ENCODE results near the gene CISTR. TPM values are rescaled to one million over a fixed set of nuclear protein-coding genes. Genes with fewer than 3 reads are reported as not detected.

Gene CISTR
- total and polyA plus RNA-seq, 2 experiments from 2014 or later = not detected

DNA sequence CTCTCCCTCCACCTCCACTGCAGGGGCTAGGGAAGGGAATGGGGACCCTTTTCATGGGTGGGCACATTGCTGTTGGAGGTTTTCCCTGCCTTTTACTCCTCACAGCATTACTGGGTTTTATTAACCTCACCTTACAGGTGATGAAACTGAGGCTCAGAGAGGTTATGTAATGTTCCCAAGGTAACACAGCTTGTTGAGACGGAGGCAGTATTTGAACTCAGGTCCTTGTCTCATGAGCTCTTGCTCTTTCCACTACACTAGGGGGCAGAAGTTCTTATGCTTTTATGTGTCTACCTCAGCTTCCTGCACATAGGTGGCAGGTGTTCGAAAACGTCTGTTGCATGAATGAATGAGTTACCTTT is 11.7 kb downstream of the CISTR start:
- no peaks in the 10 kb centered on the region for H3K36me3 ChIP-seq (ENCODE audit: insufficient read depth)
- ATAC-seq = no peak
- no peaks in the 10 kb centered on the region for H3K79me2 ChIP-seq (replicated peaks; ENCODE audit: insufficient read depth)
- H3K27me3 Mint-ChIP-seq (ENCODE audit: insufficient read depth, low read depth, poor library complexity) = peaks cover 32% of the 10 kb centered on the region
- H3K4me3 ChIP-seq = peak overlapping the region; percentile 83; the same call in 1 of the 2 replicates
- H2AFZ ChIP-seq = no peak overlapping the region
- no peaks in the 10 kb centered on the region; the same call in 2 of the 3 replicates for H3K9me3 Mint-ChIP-seq
- TF ChIP-seq, protein P1, sequence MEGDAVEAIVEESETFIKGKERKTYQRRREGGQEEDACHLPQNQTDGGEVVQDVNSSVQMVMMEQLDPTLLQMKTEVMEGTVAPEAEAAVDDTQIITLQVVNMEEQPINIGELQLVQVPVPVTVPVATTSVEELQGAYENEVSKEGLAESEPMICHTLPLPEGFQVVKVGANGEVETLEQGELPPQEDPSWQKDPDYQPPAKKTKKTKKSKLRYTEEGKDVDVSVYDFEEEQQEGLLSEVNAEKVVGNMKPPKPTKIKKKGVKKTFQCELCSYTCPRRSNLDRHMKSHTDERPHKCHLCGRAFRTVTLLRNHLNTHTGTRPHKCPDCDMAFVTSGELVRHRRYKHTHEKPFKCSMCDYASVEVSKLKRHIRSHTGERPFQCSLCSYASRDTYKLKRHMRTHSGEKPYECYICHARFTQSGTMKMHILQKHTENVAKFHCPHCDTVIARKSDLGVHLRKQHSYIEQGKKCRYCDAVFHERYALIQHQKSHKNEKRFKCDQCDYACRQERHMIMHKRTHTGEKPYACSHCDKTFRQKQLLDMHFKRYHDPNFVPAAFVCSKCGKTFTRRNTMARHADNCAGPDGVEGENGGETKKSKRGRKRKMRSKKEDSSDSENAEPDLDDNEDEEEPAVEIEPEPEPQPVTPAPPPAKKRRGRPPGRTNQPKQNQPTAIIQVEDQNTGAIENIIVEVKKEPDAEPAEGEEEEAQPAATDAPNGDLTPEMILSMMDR (conservative IDR thresholded peaks at IDR 0.05; ENCODE audit: low read depth in 2 of 2) = 0 out of 4 replicates have a peak, but pooled peaks of 1 of the 2 experiments have one; percentile 14
- TF ChIP-seq, protein P2, sequence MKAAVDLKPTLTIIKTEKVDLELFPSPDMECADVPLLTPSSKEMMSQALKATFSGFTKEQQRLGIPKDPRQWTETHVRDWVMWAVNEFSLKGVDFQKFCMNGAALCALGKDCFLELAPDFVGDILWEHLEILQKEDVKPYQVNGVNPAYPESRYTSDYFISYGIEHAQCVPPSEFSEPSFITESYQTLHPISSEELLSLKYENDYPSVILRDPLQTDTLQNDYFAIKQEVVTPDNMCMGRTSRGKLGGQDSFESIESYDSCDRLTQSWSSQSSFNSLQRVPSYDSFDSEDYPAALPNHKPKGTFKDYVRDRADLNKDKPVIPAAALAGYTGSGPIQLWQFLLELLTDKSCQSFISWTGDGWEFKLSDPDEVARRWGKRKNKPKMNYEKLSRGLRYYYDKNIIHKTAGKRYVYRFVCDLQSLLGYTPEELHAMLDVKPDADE (IDR thresholded peaks at IDR 0.05) = no peak
- TF ChIP-seq EZH2phosphoT487 (IDR thresholded peaks at IDR 0.05; ENCODE audit: unreplicated experiment) (no peak), POLR2AphosphoS5 (IDR thresholded peaks at IDR 0.05; ENCODE audit: low read depth) (no peak), ZNF114 (CRISPR knock-in tag; IDR thresholded peaks at IDR 0.05) (no peak), EZH2 (IDR thresholded peaks at IDR 0.05; ENCODE audit: low read depth, unreplicated experiment) (peak; percentile 26), CREB1 (CRISPR knock-in tag; IDR thresholded peaks at IDR 0.05; ENCODE audit: low read depth) (no peak), STAT1 (IDR thresholded peaks at IDR 0.05; ENCODE audit: unreplicated experiment) (no peak), NANOG (IDR thresholded peaks at IDR 0.05; ENCODE audit: borderline replicate concordance) (no peak), JUNB (IDR thresholded peaks at IDR 0.05; ENCODE audit: unreplicated experiment) (no peak), ZNF331 (CRISPR knock-in tag; IDR thresholded peaks at IDR 0.05; ENCODE audit: low read depth) (no peak)
- TF ChIP-seq, protein P3, sequence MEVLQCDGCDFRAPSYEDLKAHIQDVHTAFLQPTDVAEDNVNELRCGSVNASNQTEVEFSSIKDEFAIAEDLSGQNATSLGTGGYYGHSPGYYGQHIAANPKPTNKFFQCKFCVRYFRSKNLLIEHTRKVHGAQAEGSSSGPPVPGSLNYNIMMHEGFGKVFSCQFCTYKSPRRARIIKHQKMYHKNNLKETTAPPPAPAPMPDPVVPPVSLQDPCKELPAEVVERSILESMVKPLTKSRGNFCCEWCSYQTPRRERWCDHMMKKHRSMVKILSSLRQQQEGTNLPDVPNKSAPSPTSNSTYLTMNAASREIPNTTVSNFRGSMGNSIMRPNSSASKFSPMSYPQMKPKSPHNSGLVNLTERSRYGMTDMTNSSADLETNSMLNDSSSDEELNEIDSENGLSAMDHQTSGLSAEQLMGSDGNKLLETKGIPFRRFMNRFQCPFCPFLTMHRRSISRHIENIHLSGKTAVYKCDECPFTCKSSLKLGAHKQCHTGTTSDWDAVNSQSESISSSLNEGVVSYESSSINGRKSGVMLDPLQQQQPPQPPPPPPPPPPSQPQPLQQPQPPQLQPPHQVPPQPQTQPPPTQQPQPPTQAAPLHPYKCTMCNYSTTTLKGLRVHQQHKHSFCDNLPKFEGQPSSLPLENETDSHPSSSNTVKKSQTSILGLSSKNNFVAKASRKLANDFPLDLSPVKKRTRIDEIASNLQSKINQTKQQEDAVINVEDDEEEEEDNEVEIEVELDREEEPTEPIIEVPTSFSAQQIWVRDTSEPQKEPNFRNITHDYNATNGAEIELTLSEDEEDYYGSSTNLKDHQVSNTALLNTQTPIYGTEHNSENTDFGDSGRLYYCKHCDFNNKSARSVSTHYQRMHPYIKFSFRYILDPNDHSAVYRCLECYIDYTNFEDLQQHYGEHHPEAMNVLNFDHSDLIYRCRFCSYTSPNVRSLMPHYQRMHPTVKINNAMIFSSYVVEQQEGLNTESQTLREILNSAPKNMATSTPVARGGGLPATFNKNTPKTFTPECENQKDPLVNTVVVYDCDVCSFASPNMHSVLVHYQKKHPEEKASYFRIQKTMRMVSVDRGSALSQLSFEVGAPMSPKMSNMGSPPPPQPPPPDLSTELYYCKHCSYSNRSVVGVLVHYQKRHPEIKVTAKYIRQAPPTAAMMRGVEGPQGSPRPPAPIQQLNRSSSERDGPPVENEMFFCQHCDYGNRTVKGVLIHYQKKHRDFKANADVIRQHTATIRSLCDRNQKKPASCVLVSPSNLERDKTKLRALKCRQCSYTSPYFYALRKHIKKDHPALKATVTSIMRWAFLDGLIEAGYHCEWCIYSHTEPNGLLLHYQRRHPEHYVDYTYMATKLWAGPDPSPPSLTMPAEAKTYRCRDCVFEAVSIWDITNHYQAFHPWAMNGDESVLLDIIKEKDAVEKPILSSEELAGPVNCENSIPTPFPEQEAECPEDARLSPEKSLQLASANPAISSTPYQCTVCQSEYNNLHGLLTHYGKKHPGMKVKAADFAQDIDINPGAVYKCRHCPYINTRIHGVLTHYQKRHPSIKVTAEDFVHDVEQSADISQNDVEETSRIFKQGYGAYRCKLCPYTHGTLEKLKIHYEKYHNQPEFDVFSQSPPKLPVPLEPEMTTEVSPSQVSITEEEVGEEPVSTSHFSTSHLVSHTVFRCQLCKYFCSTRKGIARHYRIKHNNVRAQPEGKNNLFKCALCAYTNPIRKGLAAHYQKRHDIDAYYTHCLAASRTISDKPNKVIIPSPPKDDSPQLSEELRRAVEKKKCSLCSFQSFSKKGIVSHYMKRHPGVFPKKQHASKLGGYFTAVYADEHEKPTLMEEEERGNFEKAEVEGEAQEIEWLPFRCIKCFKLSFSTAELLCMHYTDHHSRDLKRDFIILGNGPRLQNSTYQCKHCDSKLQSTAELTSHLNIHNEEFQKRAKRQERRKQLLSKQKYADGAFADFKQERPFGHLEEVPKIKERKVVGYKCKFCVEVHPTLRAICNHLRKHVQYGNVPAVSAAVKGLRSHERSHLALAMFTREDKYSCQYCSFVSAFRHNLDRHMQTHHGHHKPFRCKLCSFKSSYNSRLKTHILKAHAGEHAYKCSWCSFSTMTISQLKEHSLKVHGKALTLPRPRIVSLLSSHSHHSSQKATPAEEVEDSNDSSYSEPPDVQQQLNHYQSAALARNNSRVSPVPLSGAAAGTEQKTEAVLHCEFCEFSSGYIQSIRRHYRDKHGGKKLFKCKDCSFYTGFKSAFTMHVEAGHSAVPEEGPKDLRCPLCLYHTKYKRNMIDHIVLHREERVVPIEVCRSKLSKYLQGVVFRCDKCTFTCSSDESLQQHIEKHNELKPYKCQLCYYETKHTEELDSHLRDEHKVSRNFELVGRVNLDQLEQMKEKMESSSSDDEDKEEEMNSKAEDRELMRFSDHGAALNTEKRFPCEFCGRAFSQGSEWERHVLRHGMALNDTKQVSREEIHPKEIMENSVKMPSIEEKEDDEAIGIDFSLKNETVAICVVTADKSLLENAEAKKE (CRISPR knock-in tag; IDR thresholded peaks at IDR 0.05) = no peak
- TF ChIP-seq, protein P4, sequence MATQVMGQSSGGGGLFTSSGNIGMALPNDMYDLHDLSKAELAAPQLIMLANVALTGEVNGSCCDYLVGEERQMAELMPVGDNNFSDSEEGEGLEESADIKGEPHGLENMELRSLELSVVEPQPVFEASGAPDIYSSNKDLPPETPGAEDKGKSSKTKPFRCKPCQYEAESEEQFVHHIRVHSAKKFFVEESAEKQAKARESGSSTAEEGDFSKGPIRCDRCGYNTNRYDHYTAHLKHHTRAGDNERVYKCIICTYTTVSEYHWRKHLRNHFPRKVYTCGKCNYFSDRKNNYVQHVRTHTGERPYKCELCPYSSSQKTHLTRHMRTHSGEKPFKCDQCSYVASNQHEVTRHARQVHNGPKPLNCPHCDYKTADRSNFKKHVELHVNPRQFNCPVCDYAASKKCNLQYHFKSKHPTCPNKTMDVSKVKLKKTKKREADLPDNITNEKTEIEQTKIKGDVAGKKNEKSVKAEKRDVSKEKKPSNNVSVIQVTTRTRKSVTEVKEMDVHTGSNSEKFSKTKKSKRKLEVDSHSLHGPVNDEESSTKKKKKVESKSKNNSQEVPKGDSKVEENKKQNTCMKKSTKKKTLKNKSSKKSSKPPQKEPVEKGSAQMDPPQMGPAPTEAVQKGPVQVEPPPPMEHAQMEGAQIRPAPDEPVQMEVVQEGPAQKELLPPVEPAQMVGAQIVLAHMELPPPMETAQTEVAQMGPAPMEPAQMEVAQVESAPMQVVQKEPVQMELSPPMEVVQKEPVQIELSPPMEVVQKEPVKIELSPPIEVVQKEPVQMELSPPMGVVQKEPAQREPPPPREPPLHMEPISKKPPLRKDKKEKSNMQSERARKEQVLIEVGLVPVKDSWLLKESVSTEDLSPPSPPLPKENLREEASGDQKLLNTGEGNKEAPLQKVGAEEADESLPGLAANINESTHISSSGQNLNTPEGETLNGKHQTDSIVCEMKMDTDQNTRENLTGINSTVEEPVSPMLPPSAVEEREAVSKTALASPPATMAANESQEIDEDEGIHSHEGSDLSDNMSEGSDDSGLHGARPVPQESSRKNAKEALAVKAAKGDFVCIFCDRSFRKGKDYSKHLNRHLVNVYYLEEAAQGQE (IDR thresholded peaks at IDR 0.05; ENCODE audit: unreplicated experiment) = no peak
- H3K27ac ChIP-seq (ENCODE audit: low read depth) = no peak overlapping the region
- peaks cover 12% of the 10 kb centered on the region; the same call in 1 of the 2 replicates for H3K4me1 ChIP-seq (ENCODE audit: insufficient read depth)
- no peaks in the 10 kb centered on the region for H3F3A ChIP-seq (replicated peaks; ENCODE audit: low read depth)
- peaks cover 98% of the 10 kb centered on the region for H3K27me3 ChIP-seq (ENCODE audit: insufficient read depth)
- H3K9me2 ChIP-seq (ENCODE audit: insufficient read depth) = no peaks in the 10 kb centered on the region
- DNase-seq (ENCODE audit: low spot score) = no peak
- peaks cover 16% of the 10 kb centered on the region for H3K4me1 Mint-ChIP-seq
- H3K36me3 Mint-ChIP-seq (ENCODE audit: low read depth) = no peaks in the 10 kb centered on the region
- H3K4me2 ChIP-seq = peak overlapping the region; percentile 73; the same call in 1 of the 2 replicates
- no peaks in the 10 kb centered on the region for H4K20me1 ChIP-seq (replicated peaks; ENCODE audit: insufficient read depth)
- H3K27ac Mint-ChIP-seq = no peak overlapping the region
- H3K4me3 Mint-ChIP-seq = no peak overlapping the region

Data from GM23338 (cell line).